Islet of Langerhans (tissue), 1 donor: ENCODE results near the gene SDC1.

Experiments used
- FAIRE-seq: peaks from one replicate; lab custom pipeline; 2011; peaks lifted over from hg19 to GRCh38; lab: Jason Lieb, UNC

SDC1 gene

GRCh38 chr2:20227894-20228505 lies 3.1 kb upstream of the SDC1 start:
- no peak for FAIRE-seq

GRCh38 chr2:20226152-20226545 lies 1.2 kb upstream of the SDC1 start:
- no peak for FAIRE-seq

GRCh38 chr2:20225294-20226151 lies 593 bp upstream of the SDC1 start:
- FAIRE-seq: no peak

- no peak for FAIRE-seq
These were observed 690 bp downstream of the SDC1 start for GRCh38 chr2:20224164-20224715.

GRCh38 chr2:20223407-20224163 lies 1.3 kb downstream of the SDC1 start:
- no peak for FAIRE-seq

- FAIRE-seq: no peak
These were observed 2.0 kb downstream of the SDC1 start for GRCh38 chr2:20222769-20223406.

- FAIRE-seq: no peak
These were observed 2.7 kb downstream of the SDC1 start for GRCh38 chr2:20222014-20222768.

- no peak for FAIRE-seq
These were observed 3.4 kb downstream of the SDC1 start for GRCh38 chr2:20221555-20221973.

GRCh38 chr2:20220806-20221554 lies 4.0 kb downstream of the SDC1 start:
- no peak for FAIRE-seq

GRCh38 chr2:20219763-20220380 lies 5.1 kb downstream of the SDC1 start:
- FAIRE-seq: no peak

- FAIRE-seq: no peak
These were observed 6.3 kb downstream of the SDC1 start for GRCh38 chr2:20218331-20219320.

- FAIRE-seq: no peak
These were observed 7.6 kb downstream of the SDC1 start for GRCh38 chr2:20217041-20217970.

- FAIRE-seq: no peak
These were observed 8.6 kb downstream of the SDC1 start for GRCh38 chr2:20216130-20217025.

- no peak for FAIRE-seq
These were observed 9.5 kb downstream of the SDC1 start for GRCh38 chr2:20215183-20216040.

- FAIRE-seq: no peak
These were observed 10.3 kb downstream of the SDC1 start for GRCh38 chr2:20214566-20215182.
